SK-N-SH (cell line): ENCODE data around the gene OS9.

Experiments
- EZH2phosphoT487 ChIP-seq: fragments of 200-600 bp; sonication (generic); IDR thresholded peaks from 2 replicates; pipeline ENCODE4 v1.6.1; 2017; ENCODE audit warnings: low read depth, mixed run types, mild to moderate bottlenecking, antibody characterized with exemption, moderate library complexity, borderline replicate concordance
- FOXM1 ChIP-seq: IDR thresholded peaks from 2 replicates; pipeline ENCODE4 v1.4.0; 2012; ENCODE audit warnings: low read depth, mild to moderate bottlenecking
- GABPA ChIP-seq: IDR thresholded peaks from 2 replicates; pipeline ENCODE4 v1.4.0; 2012; ENCODE audit warnings: low read depth, mild to moderate bottlenecking
- GATA2 ChIP-seq: sonication (generic); formaldehyde crosslinking; IDR thresholded peaks from 2 replicates; pipeline ENCODE4 v1.5.0; 2020; ENCODE audit warnings: mild to moderate bottlenecking, missing genetic modification reagents
- POLR2AphosphoS5 ChIP-seq: IDR thresholded peaks from 2 replicates; pipeline ENCODE4 v1.6.1; 2012; ENCODE audit warnings: low read depth, low read length
- RAD21 ChIP-seq: IDR thresholded peaks from 2 replicates; pipeline ENCODE4 v1.6.1; 2012; ENCODE audit warnings: mild to moderate bottlenecking, low read length
- RFX5 ChIP-seq: IDR thresholded peaks from 2 replicates; pipeline ENCODE4 v1.6.1; 2012; ENCODE audit warnings: mild to moderate bottlenecking, improper control_type of control experiment, low read length
- SIN3A ChIP-seq: IDR thresholded peaks from 2 replicates; pipeline ENCODE4 v1.6.1; 2012; ENCODE audit warnings: low read depth, mild to moderate bottlenecking, low read length, moderate library complexity, borderline replicate concordance
- TF ChIP-seq, protein P1 (sequence below): fragments of 200-600 bp; sonication (generic); IDR thresholded peaks from 2 replicates; pipeline ENCODE4 v1.6.1; 2017; ENCODE audit warnings: antibody characterized with exemption, mild to moderate bottlenecking, moderate library complexity
- TF ChIP-seq, protein P2 (sequence below): IDR thresholded peaks from 2 replicates; pipeline ENCODE4; 2012

DNA sequence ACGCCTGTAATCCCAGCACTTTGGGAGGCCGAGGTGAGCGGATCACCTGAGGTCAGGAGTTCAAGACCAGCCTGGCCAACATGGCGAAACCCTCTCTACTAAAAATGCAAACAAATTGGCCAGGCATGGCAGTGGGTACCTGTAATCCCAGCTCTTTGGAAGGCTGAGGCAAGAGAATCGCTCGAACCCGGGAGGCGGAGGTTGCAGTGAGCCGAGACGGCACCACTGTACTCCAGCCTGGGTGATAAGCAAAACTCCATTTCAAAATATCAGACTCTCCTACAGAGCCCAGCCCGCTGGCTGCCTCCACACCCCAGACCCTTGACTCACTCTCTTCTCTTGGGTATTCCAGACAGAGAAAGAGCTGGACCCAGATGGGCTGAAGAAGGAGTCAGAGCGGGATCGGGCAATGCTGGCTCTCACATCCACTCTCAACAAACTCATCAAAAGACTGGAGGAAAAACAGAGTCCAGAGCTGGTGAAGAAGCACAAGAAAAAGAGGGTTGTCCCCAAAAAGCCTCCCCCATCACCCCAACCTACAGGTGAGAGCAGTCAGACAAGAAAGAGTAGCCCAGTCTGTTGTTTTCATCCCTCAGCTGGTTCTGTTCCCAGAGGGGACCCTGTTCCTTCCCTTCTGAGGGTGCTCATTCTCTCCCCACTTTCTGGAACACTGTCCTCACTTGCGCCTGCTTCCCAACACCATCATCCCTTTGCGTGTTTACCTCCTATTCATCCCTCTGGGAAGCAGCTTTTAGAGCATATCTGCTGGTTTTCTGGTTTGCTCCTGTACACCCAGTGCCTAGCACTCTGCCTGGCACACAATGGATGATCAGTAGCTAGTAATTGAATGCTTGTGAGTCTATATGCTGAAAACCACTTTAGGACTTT is 25.0 kb downstream of the OS9 start:
- TF ChIP-seq, protein P1, sequence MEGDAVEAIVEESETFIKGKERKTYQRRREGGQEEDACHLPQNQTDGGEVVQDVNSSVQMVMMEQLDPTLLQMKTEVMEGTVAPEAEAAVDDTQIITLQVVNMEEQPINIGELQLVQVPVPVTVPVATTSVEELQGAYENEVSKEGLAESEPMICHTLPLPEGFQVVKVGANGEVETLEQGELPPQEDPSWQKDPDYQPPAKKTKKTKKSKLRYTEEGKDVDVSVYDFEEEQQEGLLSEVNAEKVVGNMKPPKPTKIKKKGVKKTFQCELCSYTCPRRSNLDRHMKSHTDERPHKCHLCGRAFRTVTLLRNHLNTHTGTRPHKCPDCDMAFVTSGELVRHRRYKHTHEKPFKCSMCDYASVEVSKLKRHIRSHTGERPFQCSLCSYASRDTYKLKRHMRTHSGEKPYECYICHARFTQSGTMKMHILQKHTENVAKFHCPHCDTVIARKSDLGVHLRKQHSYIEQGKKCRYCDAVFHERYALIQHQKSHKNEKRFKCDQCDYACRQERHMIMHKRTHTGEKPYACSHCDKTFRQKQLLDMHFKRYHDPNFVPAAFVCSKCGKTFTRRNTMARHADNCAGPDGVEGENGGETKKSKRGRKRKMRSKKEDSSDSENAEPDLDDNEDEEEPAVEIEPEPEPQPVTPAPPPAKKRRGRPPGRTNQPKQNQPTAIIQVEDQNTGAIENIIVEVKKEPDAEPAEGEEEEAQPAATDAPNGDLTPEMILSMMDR = no peak
- TF ChIP-seq, protein P2, sequence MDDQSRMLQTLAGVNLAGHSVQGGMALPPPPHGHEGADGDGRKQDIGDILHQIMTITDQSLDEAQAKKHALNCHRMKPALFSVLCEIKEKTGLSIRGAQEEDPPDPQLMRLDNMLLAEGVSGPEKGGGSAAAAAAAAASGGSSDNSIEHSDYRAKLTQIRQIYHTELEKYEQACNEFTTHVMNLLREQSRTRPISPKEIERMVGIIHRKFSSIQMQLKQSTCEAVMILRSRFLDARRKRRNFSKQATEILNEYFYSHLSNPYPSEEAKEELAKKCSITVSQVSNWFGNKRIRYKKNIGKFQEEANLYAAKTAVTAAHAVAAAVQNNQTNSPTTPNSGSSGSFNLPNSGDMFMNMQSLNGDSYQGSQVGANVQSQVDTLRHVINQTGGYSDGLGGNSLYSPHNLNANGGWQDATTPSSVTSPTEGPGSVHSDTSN = no peak
- no peak for TF ChIP-seq EZH2phosphoT487
- no peak for TF ChIP-seq RAD21
- no peak for TF ChIP-seq FOXM1
- no peak for TF ChIP-seq SIN3A
- TF ChIP-seq GATA2 = no peak
- TF ChIP-seq GABPA = no peak
- no peak for TF ChIP-seq RFX5
- no peak for TF ChIP-seq POLR2AphosphoS5
